Natural killer cell (primary cell): ENCODE data around the gene EFCAB6. TPM values are rescaled to one million over a fixed set of nuclear protein-coding genes. Genes with fewer than 3 reads are reported as not detected.

Experiments
- ATAC-seq, 3 donors: fragments of 150-1000 bp in 2 of 3; fragments of 200-7000 bp in 1 of 3; cut with Tn5 transposase; 1 replicate in 1 of 3; 2 replicates in 2 of 3; pipeline ENCODE4 v1.10.0; 2021; ENCODE audit warnings: mild to moderate bottlenecking in 2 of 3, moderate library complexity in 2 of 3
- DNase-seq, 2 donors: peaks; one replicate each; pipeline versions ENCODE4 v3.0.0 to v3.0.0-alpha.2; 2013 to 2021; ENCODE audit warnings: mixed read lengths in 1 of 2
- H3K27ac ChIP-seq: one replicate; pipeline ENCODE4 v1.5.1; 2013; ENCODE audit warnings: mild to moderate bottlenecking, low read length
- H3K27me3 ChIP-seq: one replicate; pipeline ENCODE4 v1.6.1; 2013; ENCODE audit warnings: low read length; ENCODE audit not compliant: control insufficient read depth, insufficient read depth
- H3K36me3 ChIP-seq: one replicate; pipeline ENCODE4 v1.6.1; 2013; ENCODE audit warnings: low read length; ENCODE audit not compliant: control insufficient read depth, insufficient read depth
- H3K4me1 ChIP-seq: one replicate; pipeline ENCODE4 v1.6.1; 2013; ENCODE audit warnings: low read length; ENCODE audit not compliant: control insufficient read depth, insufficient read depth
- H3K4me3 ChIP-seq: one replicate; pipeline ENCODE4 v1.5.1; 2013; ENCODE audit warnings: low read length
- H3K9me3 ChIP-seq: one replicate; pipeline ENCODE4 v1.6.1; 2013; ENCODE audit warnings: low read length; ENCODE audit not compliant: control insufficient read depth, insufficient read depth
- H3K27ac Mint-ChIP-seq, 2 donors: one replicate each; pipeline ENCODE4 v1.8.0; 2022; ENCODE audit warnings: mild to moderate bottlenecking in 2 of 2, mixed read lengths in 2 of 2, moderate library complexity in 1 of 2
- H3K27me3 Mint-ChIP-seq, 2 donors: one replicate each; pipeline ENCODE4 v1.8.0; 2022; ENCODE audit warnings: low read depth in 2 of 2, mixed read lengths in 2 of 2
- H3K36me3 Mint-ChIP-seq: one replicate; pipeline ENCODE4 v1.8.0; 2022; ENCODE audit warnings: mixed read lengths
- H3K4me1 Mint-ChIP-seq, 2 donors: one replicate each; pipeline ENCODE4 v1.8.0; 2022; ENCODE audit warnings: mixed read lengths in 2 of 2
- H3K4me3 Mint-ChIP-seq: one replicate; pipeline ENCODE4 v1.8.0; 2022; ENCODE audit warnings: mild to moderate bottlenecking, moderate library complexity, mixed read lengths
- H3K9me3 Mint-ChIP-seq, 2 donors: one replicate each; pipeline ENCODE4 v1.8.0; 2022; ENCODE audit warnings: mixed read lengths in 2 of 2
- CTCF ChIP-seq: fragments of 200-600 bp; IDR thresholded peaks from one replicate; pipeline ENCODE4 v1.8.0; 2022; ENCODE audit warnings: antibody characterized with exemption
- WGBS: methylation state at CpG from one replicate; pipeline ENCODE4 v1.1.7; 2013; ENCODE audit warnings: missing lambda C conversion rate; ENCODE audit not compliant: insufficient coverage; 5-methylcytosine and 5-hydroxymethylcytosine counted together
- intact Hi-C: fragments of 100-400 bp; cut with micrococcal nuclease; formaldehyde crosslinking; loops from one replicate; pipeline ENCODE4 v1.14.2; 2022
- total RNA-seq, 4 donors: library from RNA; stranded (reverse); fragments of 120-200 nt in 1 of 4; gene quantifications; one replicate each; pipeline versions ENCODE4 v1.2.3 to v1.2.4, GENCODE V29; 2013 to 2022

EFCAB6 gene
- total RNA-seq, 3 donors from 2014 or later (not counting 1 experiment from before 2014, with no cell fraction given): 0.23 to 0.35 (median 0.26) TPM

- DNase-seq (no peak), ATAC-seq (no peak)
- TF ChIP-seq CTCF: no peak
- no peak overlapping the region for H3K4me3 Mint-ChIP-seq
- 84% methylated on average over 13 of the region's 13 CpGs for WGBS
- no peaks in the 10 kb centered on the region for H3K36me3 Mint-ChIP-seq
- H3K9me3 Mint-ChIP-seq: no peaks in the 10 kb centered on the region
- no peak overlapping the region for H3K27ac Mint-ChIP-seq
- intact Hi-C loops: no loop called here
- Histone ChIP-seq H3K36me3 (no peaks in the 10 kb centered on the region), H3K27me3 (no peaks in the 10 kb centered on the region), H3K9me3 (no peaks in the 10 kb centered on the region), H3K4me1 (no peaks in the 10 kb centered on the region), H3K27ac (no peak overlapping the region), H3K4me3 (no peak overlapping the region)
- H3K4me1 Mint-ChIP-seq: no peaks in the 10 kb centered on the region
- H3K27me3 Mint-ChIP-seq: no peaks in the 10 kb centered on the region
Measured at GRCh38 chr22:43627485-43628213, 184.5 kb downstream of the EFCAB6 start.

GRCh38 chr22:43625242-43625641 is 186.9 kb downstream of the EFCAB6 start:
- Histone ChIP-seq H3K27me3 (no peaks in the 10 kb centered on the region), H3K27ac (no peak overlapping the region), H3K9me3 (no peaks in the 10 kb centered on the region), H3K4me3 (no peak overlapping the region), H3K4me1 (no peaks in the 10 kb centered on the region), H3K36me3 (no peaks in the 10 kb centered on the region)
- H3K4me1 Mint-ChIP-seq: no peaks in the 10 kb centered on the region
- DNase-seq (no peak), ATAC-seq (no peak)
- no peaks in the 10 kb centered on the region for H3K36me3 Mint-ChIP-seq
- H3K27me3 Mint-ChIP-seq: no peaks in the 10 kb centered on the region
- TF ChIP-seq CTCF: no peak
- no peak overlapping the region for H3K4me3 Mint-ChIP-seq
- 89% methylated on average over 9 of the region's 10 CpGs for WGBS
- H3K27ac Mint-ChIP-seq: no peak overlapping the region
- intact Hi-C loops: no loop called here
- no peaks in the 10 kb centered on the region for H3K9me3 Mint-ChIP-seq

GRCh38 chr22:43624144-43624998 is 187.7 kb downstream of the EFCAB6 start:
- TF ChIP-seq CTCF: no peak
- Mint-ChIP-seq H3K9me3 (no peaks in the 10 kb centered on the region), H3K36me3 (no peaks in the 10 kb centered on the region), H3K27ac (no peak overlapping the region), H3K27me3 (peaks cover 2 to 7% of the 10 kb centered on the region in 2 donors), H3K4me1 (no peaks in the 10 kb centered on the region), H3K4me3 (no peak overlapping the region)
- intact Hi-C loops: no loop called here
- H3K27me3 ChIP-seq: no peaks in the 10 kb centered on the region
- H3K9me3 ChIP-seq: peaks cover 4% of the 10 kb centered on the region
- no peaks in the 10 kb centered on the region for H3K4me1 ChIP-seq
- DNase-seq (no peak), ATAC-seq (no peak)
- 83% methylated on average over 15 of the region's 15 CpGs for WGBS
- no peak overlapping the region for H3K4me3 ChIP-seq
- H3K36me3 ChIP-seq: no peaks in the 10 kb centered on the region
- H3K27ac ChIP-seq: no peak overlapping the region
